ENCODE measurements around the gene CFAP77. TPM values are rescaled to one million over a fixed set of nuclear protein-coding genes. Genes with fewer than 3 reads are reported as not detected.

The CFAP77 gene
- total and polyA plus RNA-seq, 2 of the 8 experiments (the other 6 are each of a cell fraction or from before 2014, with no cell fraction given) = 0.63 to 0.97 TPM

- TF ChIP-seq CHD7 (IDR thresholded peaks at IDR 0.05; ENCODE audit: insufficient replicate concordance, low read length) (peak; percentile 42), NANOG (IDR thresholded peaks at IDR 0.05; ENCODE audit: insufficient read depth, low read depth, low read length, poor library complexity, severe bottlenecking) (no peak)
These were observed 15.1 kb downstream of the CFAP77 start (continued) for GRCh38 chr9:132424857-132425674.

Measured in H1 (cell line).